HG03139 (cell line): Measurements from ENCODE around the gene RBMS2.
"Not testable (repeated sequence)": the region's sequence is repeated elsewhere in the genome, so short reads cannot be mapped to it uniquely, and the experiment has no call there.

Experiments
- ATAC-seq: cut with Tn5 transposase; IDR thresholded peaks from one replicate; pipeline ENCODE4 v1.9.1; 2021; ENCODE audit not compliant: unreplicated experiment

Gene RBMS2, protein sequence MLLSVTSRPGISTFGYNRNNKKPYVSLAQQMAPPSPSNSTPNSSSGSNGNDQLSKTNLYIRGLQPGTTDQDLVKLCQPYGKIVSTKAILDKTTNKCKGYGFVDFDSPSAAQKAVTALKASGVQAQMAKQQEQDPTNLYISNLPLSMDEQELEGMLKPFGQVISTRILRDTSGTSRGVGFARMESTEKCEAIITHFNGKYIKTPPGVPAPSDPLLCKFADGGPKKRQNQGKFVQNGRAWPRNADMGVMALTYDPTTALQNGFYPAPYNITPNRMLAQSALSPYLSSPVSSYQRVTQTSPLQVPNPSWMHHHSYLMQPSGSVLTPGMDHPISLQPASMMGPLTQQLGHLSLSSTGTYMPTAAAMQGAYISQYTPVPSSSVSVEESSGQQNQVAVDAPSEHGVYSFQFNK

DNA sequence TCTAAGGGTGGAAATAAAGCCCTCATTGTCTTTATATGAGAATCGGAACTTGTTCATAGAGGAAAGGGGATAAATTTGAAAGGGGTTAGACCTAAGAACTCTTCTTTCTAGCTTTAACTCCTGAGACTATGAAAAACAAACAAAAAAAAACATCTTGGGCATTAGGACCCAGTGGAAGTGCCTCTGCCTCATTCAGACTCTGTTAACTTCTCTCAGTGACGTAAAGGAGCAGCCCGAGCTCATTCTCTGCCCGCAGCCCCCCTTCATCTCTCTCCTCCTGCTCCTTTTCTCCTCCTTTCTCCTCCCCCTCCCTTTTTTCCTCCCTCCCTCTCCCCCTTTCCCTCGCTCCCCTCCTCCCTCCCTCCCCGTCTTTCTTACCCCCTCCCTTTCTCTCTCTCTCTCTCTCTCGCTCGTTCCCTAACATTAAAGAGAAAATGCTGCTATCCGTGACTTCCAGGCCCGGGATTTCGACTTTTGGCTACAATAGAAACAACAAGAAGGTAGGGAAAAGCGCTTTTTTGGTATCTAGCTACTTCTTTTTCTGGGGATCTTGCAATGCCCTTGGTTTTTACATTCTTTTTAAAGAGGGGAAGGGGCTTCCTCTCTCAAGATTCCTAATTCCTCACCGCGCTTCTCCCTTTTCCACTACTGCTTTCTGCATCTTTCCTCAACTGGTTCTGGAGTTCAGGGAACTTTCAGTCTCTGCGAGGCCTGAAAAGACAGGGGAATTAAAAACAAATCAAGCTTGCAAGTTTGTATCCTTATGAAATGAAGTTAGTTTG, at the start of gene RBMS2:
Gene RBMS2, plus strand, starts transcription at position 231 of the 782 bp plus-strand sequence. Its CDS starts 204 bp downstream, at position 435.
- ATAC-seq: peak; percentile 76

DNA sequence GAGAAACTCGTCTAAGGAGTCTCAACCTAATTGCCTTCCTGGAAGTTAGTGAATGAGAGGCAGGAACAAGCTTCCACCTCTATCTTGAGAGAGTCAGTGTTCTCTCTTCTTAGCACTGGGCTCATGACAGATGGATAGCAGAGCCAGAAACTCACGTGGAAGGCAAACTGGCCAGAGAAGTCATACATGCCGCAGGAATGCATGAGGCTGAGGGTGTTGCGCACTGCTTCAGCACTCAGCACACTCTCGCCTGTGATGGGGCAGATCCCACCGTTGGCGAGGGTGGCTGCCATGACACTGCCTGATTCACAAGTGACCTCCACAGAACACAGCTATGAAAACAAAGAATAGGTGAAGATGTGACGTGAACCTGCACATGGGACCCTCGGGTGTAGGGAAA, 47.2 kb upstream of the RBMS2 start:
- ATAC-seq: no peak

DNA sequence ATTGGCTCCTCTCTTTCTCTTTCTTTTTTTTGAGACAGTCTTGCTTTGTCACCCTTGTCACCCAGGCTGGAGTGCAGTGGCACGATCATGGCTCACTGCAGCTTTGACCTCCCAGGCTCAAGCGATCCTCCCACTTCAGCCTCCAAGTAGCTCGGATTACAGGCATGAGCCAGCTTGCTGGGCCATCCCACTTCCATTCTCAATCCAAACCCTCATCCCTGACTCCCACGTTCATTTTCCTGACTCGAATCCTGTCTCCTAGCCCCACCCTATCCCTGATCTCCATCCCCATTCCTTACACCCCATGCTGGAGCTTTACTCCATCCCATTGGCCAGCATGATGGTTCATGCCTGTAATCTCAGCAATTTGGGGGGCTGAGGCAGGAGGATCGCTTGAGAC, 45.5 kb upstream of the RBMS2 start:
- no peak for ATAC-seq

DNA sequence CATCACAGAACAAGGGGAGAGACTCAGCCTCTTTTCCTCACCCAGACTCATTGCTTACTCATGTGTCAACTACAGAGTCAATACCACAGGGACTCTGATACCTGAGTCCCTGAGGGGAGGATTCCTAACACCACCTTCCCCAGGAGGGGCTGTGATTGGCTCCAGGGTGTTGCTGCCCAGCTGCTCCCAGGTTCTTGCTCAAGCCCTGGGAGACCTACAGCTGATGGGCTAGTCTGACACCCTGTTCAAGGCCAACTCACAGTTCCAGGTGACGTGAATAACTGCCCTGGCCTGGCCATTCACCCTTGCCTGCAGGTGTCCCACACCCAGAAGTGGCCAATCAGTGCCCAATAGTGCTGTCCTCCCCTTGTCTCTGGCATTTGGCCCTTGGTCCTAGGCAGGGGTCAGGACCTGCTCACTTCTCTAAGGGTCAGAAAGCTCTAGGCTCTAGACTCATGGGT, 44.6 kb upstream of the RBMS2 start:
- ATAC-seq: no peak

DNA sequence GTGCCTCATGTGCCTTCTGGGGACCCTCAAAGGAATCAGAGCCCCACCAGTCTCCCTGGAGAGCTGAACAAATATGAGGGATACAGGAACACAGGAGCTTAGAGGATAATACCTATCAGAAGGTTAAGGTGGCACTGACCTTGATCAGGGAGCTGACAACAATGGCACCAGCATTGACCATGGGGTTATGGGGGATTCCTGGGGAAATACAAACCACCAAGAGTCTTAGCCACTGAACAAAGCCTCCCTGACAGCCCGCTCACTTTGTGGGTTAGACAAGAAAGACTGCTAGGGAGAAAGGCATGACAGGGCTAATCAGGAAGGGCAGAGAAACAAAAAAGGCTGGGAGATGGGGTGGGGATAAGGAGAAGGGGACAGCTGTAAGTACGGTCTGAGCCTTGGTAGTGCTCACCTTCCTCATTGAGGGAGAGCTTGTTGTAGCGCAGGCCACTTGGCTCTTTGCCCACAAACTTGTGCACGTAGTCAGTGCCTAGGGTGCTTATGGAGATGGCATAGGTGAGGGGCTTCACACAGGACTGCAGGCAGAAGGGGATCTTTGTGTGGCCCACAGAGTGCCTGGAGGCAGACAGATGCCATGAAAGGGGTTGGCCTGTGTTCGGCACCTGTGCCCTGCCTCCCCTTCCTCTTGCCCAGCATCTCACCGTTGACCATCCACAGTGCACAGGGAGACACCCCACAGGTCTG, 43.9 kb upstream of the RBMS2 start:
- no peak for ATAC-seq

DNA sequence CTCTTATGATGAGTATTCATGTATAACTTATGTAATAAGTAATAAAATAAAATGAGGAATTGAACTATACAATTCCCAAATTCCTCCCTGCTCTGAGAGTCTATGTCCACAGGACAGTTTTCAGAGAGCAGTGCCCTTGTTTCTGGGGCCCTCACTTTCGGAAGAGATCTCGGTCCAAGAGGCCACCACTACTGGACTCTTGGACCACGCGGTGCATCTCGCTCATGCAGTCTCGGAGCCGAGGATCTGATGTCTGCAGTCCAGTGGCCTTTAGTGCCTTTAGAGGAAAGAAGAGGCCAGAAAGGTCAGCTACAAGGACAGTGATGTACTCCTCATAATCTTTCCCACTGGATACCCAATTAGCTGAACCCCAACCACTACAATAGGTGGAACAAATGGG, 42.0 kb upstream of the RBMS2 start:
- no peak for ATAC-seq

DNA sequence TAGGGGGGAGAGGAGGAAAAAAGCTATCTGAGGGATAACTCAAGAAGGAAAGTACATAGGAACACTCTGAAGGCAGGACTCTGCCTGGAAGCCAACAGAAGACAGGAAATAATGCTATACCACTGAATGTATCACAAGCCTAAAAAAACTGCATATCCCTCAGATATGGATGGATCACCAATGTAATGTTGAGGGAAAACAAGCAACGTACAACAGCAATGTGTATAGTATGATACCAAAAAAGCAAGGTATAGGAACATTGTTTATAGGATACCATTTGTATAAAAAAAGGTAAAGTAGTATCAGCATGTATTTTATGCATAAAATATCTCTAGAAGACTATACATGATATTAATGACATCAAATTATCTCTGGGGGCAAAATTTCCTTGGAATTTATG, 37.1 kb upstream of the RBMS2 start:
- no peak for ATAC-seq

DNA sequence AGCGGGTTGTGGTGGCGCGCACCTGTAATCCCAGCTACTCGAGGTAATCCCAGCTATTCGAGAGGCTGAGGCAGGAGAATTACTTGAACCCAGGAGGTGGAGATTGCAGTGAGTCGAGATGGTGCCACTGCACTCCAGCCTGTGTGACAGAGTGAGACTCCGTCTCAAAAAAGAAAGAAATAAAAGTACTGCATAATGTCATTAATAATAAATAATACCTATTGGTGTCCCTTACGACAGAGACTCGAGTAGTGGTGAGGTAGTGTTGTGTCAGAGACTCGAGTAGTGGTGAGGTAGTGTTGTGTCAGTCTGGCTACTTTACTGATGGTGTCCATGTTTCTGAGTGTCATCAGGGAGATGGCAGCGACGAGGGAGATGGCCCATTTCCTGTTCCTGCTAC, 34.9 kb upstream of the RBMS2 start:
- no peak for ATAC-seq

DNA sequence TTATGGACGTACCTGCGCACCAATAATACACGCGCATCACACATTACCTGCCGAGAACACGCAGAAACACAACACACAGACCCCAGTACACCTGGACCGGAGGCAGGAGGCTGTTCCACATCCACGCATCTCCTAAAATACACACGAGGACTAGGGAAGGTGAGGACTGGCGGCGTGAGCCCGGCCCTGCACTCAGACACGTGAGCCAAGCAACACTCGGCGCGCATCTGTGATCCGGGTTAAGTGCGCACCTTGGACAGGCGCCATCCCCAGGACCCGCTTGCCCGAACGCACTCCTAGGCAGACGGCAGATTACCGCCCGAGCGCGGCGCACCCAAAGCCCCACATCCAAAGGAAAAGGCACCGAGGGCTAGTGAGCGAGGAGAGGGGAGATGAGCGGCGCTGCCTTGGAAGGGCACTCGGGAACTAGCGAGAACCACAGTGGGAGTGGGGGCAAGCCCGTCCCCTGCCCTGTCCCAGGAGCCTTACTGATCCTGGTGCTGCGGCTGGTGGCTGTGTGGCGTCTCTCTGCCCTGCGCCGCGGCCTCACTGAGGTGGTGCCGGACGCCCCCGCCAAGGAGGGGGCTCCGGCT, 34.1 kb upstream of the RBMS2 start:
- ATAC-seq: peak; percentile 10

DNA sequence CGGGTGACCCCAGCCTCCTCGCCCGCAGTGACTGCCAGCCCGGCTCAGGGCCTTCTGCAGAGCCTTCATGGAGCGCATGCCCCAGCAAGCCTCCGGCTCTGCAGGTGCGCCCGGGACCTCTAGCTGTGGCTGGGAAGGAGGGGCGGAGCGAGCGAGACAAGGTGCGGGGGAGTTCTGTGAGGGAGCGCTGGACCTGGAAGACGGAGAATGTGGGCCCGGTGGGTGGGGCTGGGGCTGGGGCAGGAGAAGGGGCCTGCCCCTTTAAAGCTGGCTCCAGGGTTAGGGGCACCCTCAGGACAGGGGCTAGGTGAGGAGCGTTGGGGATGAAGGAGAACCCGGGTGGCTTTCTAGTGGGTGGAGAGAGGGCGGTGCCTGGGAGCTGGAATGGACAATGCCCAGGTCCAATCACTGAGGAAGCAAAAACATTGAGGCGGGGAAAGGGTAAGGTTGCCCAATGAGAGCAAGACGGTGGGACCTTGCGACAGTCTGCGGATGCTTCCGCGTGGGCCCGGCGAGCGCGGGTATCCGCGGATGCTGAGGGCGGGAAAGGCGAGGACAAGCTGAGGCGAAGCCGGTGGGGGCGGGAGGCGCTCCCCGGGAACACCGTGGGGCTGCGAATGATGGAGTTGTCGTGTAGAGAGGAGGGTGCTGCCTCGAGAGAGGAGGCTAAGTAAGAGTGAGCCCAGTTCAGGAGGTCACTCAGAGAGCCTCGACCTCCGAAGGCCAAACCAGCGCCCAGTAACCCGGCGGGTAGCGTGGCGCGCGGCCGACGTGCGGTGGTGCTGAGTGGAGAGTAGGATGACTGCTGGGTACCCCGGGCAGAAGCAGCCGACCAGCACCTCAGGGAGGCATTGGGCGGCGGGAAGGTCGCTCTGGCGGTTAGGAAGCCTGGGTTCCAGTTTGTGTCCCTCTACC, 33.3 kb upstream of the RBMS2 start, which contains the start of gene GLS2:
Gene GLS2, minus strand, starts transcription at position 121 of the 915 bp plus-strand sequence. Its CDS starts 43 bp downstream, at position 78.
- ATAC-seq: peak; percentile 70

DNA sequence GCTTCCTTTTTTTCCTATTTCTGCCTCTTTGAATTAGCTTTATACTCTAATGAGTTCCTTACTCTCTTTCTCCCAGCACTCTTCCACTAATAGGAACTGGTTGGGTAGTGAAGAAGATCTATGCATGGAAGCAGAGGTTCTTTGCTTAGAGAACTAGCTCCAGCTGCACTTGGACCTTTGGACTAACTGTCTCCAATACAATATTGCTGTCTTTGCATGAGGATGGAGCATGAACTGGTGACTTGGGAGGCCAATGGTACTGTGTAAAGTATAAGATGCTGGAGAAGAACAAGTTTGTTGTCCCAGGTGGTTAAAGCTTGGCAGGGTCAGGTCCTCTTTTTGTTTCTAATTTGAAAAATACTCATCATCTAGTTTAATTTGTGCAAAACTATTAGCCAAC, 31.3 kb upstream of the RBMS2 start:
- no peak for ATAC-seq

DNA sequence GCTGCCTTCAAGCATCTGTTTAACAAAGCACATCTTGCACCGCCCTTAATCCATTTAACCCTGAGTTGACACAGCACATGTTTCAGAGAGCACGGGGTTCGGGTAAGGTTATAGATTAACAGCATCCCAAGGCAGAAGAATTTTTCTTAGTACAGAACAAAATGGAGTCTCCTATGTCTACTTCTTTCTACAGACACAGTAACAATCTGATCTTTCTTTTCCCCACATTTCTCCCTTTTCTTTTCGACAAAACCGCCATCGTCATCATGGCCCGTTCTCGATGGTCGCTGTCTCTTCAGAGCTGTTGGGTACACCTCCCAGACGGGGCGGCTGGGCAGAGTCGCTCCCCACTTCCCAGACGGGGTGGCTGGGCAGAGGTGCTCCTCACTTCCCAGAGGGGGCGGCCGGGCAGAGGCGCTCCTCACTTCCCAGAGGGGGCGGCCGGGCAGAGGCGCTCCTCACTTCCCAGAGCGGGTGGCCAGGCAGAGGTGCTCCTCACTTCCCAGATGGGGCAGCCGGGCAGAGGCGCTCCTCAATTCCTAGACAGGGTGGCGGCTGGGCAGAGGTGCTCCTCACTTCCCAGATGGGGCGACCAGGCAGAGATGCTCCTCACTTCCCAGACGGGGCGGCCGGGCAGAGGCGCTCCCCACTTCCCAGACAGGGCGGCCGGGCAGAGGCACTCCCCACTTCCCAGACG, 28.1 kb upstream of the RBMS2 start:
- not testable (repeated sequence) for ATAC-seq

DNA sequence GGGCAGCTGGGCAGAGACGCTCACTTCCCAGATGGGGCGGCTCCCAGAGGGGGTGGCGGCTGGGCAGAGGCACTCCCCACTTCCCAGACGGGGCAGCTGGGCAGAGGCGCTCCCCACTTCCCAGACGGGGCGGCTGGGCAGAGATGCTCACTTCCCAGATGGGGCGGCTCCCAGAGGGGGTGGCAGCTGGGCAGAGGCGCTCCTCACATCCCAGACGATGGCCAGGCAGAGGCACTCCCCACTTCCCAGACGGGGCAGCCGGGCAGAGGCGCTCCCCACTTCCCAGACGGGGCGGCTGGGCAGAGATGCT, 27.6 kb upstream of the RBMS2 start:
- ATAC-seq: not testable (repeated sequence)

DNA sequence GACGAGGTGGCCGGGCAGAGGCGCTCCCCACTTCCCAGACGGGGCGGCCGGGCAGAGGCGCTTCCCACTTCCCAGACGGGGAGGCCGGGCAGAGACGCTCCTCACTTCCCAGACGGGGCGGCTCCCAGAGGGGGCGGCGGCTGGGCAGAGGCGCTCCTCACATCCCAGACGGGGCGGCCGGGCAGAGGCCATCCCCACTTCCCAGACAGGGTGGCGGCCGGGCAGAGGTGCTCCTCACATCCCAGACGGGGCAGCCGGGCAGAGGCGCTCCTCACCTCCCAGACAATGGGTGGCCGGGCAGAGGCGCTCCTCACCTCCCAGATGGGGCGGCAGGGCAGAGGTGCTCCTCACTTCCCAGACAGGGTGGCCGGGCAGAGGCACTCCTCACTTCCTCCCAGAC, 27.1 kb upstream of the RBMS2 start:
- ATAC-seq: not testable (repeated sequence)

DNA sequence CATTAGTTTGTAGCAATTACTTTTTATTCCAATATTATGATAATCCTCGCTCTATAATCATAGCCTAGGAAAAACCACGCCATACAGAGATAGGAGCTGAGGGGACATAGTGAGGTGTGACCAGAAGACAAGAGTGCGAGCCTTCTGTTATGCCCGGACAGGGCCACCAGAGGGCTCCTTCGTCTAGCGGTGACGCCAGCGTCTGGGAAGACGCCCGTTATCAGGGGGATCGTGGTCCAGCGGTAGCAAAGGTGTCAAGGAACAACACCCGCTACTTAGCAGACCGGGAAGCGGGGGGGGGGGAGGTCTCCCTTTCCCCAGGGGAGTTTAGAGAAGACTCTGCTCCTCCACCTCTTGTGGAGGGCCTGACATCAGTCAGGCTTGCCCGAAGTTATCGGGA, 24.9 kb upstream of the RBMS2 start:
- not testable (repeated sequence) for ATAC-seq

DNA sequence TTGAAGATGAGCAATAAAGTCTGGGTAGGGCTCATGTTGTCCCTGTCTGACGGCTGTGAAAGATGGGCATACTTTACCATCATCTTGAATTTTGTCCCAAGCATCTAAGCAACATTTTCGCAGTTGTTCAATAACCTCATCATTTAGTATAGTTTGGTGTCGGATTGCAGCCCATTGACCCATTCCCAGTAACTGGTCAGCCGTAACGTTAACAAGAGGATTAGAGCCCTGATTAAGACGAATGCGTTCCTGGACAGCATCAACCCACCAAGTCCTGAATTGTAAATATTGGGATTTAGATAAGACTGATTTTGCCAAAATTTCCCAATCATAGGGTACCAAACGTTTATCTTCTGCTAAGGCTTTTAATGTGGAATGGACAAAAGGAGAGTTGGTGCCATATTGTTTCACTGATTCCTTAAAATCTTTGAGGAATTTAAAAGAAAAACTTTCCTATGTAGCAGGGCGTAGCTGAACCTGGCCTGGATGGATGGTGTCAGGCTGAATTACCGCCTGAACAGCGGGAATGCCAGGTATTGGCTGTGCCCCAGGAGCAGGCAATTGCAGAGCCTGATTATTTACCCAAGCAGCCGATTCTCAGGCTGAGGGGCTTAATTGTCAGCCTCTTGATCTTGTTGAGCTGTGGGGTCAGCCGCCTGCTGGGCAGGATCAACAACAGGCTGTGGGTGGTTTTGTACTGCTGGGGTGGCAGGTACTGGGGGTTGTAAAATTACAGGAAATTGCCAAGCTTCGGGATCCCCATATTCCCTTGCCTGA, 23.3 kb upstream of the RBMS2 start:
- ATAC-seq: not testable (repeated sequence)

DNA sequence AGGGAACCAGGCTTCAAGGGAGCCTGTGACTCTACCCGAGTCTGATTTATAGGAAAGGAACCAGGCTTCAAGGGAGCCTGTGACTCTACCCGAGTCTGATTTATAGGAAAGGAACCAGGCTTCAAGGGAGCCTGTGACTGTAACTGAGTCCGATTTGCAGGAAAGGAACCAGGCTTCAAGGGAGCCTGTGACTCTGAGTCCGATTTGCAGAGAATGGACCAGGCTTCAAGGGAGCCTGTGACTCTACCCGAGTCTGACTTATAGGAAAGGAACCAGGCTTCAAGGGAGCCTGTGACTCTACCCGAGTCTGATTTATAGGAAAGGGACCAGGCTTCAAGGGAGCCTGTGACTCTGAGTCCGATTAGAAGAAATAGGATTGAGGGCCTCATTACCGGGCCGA, 22.2 kb upstream of the RBMS2 start:
- not testable (repeated sequence) for ATAC-seq

DNA sequence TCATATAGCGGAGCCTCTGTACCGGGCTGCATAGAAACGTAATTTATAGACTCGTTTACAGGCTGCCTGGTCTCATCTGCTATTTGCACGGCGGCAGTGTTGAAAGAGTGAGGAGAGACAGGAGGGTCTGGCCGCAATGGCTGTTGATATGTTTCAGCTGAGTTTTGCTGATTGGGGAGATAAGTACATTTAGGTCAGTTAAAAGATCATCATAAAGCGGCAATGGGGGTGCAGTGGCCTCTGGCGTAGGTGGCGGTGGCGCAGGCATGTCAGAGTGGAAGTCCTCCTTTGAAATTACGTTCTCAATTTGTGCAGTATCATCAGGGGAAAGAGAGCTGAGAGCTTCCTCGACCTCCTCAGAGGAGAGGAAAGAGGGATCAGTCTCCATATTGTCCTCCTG, 21.7 kb upstream of the RBMS2 start:
- not testable (repeated sequence) for ATAC-seq

DNA sequence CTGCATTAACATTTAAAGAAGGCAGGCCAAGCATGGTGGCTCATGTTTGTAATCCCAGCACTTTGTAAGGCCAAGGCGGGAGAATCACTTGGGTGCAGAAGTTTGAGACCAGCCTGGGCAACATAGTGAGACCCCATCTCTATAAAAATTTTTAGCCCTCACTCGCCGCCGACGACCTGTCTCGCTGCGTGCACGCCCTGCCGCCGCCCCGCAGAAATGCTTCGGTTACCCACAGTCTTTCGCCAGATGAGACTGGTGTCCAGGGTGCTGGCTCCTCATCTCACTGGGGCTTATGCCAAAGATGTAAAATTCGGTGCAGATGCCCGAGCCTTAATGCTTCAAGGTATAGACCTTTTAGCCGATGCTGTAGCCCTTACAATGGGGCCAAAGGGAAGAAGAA, 10.8 kb upstream of the RBMS2 start:
- ATAC-seq: no peak
